Left ventricle myocardium inferior (tissue), 1 donor: ENCODE measurements around the gene TMBIM4. TPM values are rescaled to one million over a fixed set of nuclear protein-coding genes. Genes with fewer than 3 reads are reported as not detected.
"Not testable (repeated sequence)": the region's sequence is repeated elsewhere in the genome, so short reads cannot be mapped to it uniquely, and the experiment has no call there.

Experiments
- DNase-seq: peaks from one replicate; pipeline ENCODE4 v3.0.0-alpha.2; 2020
- H3K27ac ChIP-seq: fragments of 200-600 bp; replicated peaks from 2 replicates; pipeline ENCODE4 v1.8.0; 2021
- H3K27me3 ChIP-seq: fragments of 200-600 bp; 2 replicates; pipeline ENCODE4 v1.8.0; 2021; ENCODE audit warnings: low read depth
- H3K36me3 ChIP-seq: fragments of 200-600 bp; 2 replicates; pipeline ENCODE4 v1.8.0; 2021
- H3K4me1 ChIP-seq: fragments of 200-600 bp; 2 replicates; pipeline ENCODE4 v1.8.0; 2021
- H3K4me3 ChIP-seq: fragments of 200-600 bp; 2 replicates; pipeline ENCODE4 v1.8.0; 2021; ENCODE audit warnings: mild to moderate bottlenecking, moderate library complexity
- H3K9me3 ChIP-seq: fragments of 200-600 bp; replicated peaks from 2 replicates; pipeline ENCODE4 v1.8.0; 2021
- intact Hi-C: fragments of 100-400 bp; cut with micrococcal nuclease; formaldehyde crosslinking; loops from one replicate; pipeline ENCODE4 v1.11.0; 2022
- total RNA-seq: library from RNA; stranded (reverse); fragmentation: NEBNext Ultra II Directional; extraction: Animal tissue kit (Norgen Biotek cat#: 25700); gene quantifications from one replicate; pipeline ENCODE4 v1.2.1, GENCODE V29; 2021
- TF ChIP-seq, protein P1 (sequence below): fragments of 200-600 bp; IDR thresholded peaks from 2 replicates; pipeline ENCODE4 v1.8.0; 2021; ENCODE audit warnings: antibody characterized with exemption, mild to moderate bottlenecking, borderline replicate concordance
- donor health status: DM: no; HTN: yes; CAD: no; lungs with severe emphysema.

The TMBIM4 gene
- total RNA-seq, 1 donor from 2014 or later, result 74.5 TPM

DNA sequence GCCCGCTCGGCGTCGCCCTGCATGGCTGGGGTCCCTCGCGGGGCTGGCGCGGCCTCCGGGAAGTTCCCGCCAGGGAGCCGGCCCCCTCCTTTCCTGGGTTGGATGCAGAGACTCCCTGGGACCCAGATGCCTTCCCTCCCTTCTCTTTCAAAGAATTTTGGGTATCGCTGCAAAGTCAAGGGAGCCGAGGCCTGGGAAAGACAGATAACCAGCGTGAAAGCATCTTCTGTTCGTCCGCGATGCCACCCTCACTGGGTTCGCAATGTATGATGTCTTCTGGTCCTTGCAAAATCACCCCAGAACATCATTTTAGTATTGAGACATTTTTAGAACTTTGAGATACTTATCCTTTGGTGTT is 19.7 kb upstream of the TMBIM4 start:
- intact Hi-C loops, result no loop called here
- peaks cover 20% of the 10 kb centered on the region for H3K27me3 ChIP-seq
- H3K4me1 ChIP-seq, result peaks cover 28% of the 10 kb centered on the region
- H3K27ac ChIP-seq, result peak overlapping the region; percentile 96
- no peaks in the 10 kb centered on the region for H3K36me3 ChIP-seq
- H3K9me3 ChIP-seq, result no peaks in the 10 kb centered on the region
- DNase-seq, result no peak
- TF ChIP-seq, protein P1, sequence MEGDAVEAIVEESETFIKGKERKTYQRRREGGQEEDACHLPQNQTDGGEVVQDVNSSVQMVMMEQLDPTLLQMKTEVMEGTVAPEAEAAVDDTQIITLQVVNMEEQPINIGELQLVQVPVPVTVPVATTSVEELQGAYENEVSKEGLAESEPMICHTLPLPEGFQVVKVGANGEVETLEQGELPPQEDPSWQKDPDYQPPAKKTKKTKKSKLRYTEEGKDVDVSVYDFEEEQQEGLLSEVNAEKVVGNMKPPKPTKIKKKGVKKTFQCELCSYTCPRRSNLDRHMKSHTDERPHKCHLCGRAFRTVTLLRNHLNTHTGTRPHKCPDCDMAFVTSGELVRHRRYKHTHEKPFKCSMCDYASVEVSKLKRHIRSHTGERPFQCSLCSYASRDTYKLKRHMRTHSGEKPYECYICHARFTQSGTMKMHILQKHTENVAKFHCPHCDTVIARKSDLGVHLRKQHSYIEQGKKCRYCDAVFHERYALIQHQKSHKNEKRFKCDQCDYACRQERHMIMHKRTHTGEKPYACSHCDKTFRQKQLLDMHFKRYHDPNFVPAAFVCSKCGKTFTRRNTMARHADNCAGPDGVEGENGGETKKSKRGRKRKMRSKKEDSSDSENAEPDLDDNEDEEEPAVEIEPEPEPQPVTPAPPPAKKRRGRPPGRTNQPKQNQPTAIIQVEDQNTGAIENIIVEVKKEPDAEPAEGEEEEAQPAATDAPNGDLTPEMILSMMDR, result no peak
- H3K4me3 ChIP-seq, result peak overlapping the region; percentile 71

DNA sequence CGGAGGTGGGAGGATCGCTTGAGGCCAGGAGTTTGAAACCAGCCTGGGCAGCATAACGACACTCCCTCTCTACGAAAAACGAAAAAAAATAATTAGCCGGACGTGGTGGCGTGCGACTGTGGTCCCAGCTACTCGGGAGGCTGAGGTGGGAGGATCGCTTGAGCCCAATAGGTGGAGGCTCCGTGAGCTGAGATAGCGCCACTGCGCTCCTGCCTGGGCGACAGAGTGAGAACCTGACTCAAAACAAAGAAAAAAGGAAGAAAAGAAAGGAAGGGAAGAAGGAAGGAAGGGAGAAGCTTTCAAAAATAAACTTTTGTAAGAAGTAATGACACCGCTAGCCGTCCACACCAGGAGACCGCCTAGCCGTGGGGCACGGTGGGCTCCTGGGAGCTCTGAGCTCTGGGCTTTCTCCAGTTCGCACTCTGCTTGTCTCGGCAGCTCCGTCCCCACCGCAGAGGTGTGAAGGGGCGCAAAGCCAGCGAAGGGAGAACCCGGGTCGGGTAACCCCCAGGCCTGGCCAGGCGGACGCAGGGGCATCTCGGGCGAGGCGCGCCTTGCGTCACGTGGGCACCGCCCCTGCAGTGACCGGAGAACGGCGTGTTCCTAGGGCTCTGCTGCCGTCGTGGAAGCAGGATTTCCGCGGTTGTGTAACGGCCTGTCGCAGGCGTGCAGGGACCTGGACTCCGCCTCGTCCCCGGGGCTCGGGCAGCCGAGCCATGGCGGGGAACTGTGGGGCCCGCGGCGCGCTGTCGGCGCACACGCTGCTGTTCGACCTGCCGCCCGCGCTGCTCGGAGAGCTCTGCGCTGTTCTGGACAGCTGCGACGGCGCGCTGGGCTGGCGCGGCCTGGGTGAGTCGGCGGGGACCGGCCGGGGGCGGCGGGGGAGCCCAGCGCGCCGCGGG is 19.0 kb upstream of the TMBIM4 start, which contains the start of gene IRAK3:
TSS of gene IRAK3 (plus strand) at position 631 of the 902 bp plus-strand sequence. CDS start at position 717, 86 bp downstream.
- H3K36me3 ChIP-seq, result no peaks in the 10 kb centered on the region
- TF ChIP-seq, protein P1, result no peak
- H3K4me3 ChIP-seq, result peak within 1 kb of the TSS; percentile 71
- H3K9me3 ChIP-seq, result no peaks in the 10 kb centered on the region
- peak; percentile 91 for DNase-seq
- H3K4me1 ChIP-seq, result peaks cover 28% of the 10 kb centered on the region
- peaks cover 20% of the 10 kb centered on the region for H3K27me3 ChIP-seq
- intact Hi-C loops, result no loop called here
- H3K27ac ChIP-seq, result peak within 1 kb of the TSS; percentile 96

- peaks cover 26% of the 10 kb centered on the region for H3K27me3 ChIP-seq
- peaks cover 28% of the 10 kb centered on the region for H3K4me1 ChIP-seq
- H3K4me3 ChIP-seq, result no peak overlapping the region
- TF ChIP-seq, protein P1, result no peak
- no peak for DNase-seq
- H3K36me3 ChIP-seq, result no peaks in the 10 kb centered on the region
- H3K27ac ChIP-seq, result peak overlapping the region; percentile 46
- H3K9me3 ChIP-seq, result no peaks in the 10 kb centered on the region
- intact Hi-C loops, result no loop called here
These were observed 18.0 kb upstream of the TMBIM4 start for GRCh38 chr12:66187821-66188220.

- DNase-seq, result no peak
- H3K27ac ChIP-seq, result peak overlapping the region; percentile 46
- intact Hi-C loops, result no loop called here
- H3K36me3 ChIP-seq, result no peaks in the 10 kb centered on the region
- H3K27me3 ChIP-seq, result peaks cover 26% of the 10 kb centered on the region
- TF ChIP-seq, protein P1, result no peak
- no peaks in the 10 kb centered on the region for H3K9me3 ChIP-seq
- H3K4me3 ChIP-seq, result no peak overlapping the region
- peaks cover 28% of the 10 kb centered on the region for H3K4me1 ChIP-seq
These were observed 17.2 kb upstream of the TMBIM4 start for GRCh38 chr12:66187036-66187435.

GRCh38 chr12:66184822-66185221 is 15.0 kb upstream of the TMBIM4 start:
- H3K36me3 ChIP-seq, H3K4me3 ChIP-seq, intact Hi-C loops, H3K27ac ChIP-seq, DNase-seq, H3K9me3 ChIP-seq, H3K4me1 ChIP-seq: not testable (repeated sequence)
- H3K27me3 ChIP-seq, result peaks cover 31% of the 10 kb centered on the region

GRCh38 chr12:66182956-66183355 is 13.2 kb upstream of the TMBIM4 start:
- DNase-seq, result no peak
- H3K9me3 ChIP-seq, result no peaks in the 10 kb centered on the region
- H3K4me1 ChIP-seq, result no peaks in the 10 kb centered on the region
- peaks cover 13% of the 10 kb centered on the region for H3K27me3 ChIP-seq
- no peaks in the 10 kb centered on the region for H3K36me3 ChIP-seq
- TF ChIP-seq, protein P1, result no peak
- H3K4me3 ChIP-seq, result no peak overlapping the region
- H3K27ac ChIP-seq, result no peak overlapping the region
- intact Hi-C loops, result no loop called here
